Endometrium (tissue), 2 donors: ENCODE data around the gene VSIR.

Experiments used
- FAIRE-seq: peaks from 2 replicates; lab custom pipeline; 2012; peaks lifted over from hg19 to GRCh38; lab: Jason Lieb, UNC
- donor health status: control.
- donor health status: control.

Gene VSIR

GRCh38 chr10:71806704-71807556 lies 33.6 kb upstream of the VSIR start:
- FAIRE-seq: no peak

- no peak for FAIRE-seq
Observed at GRCh38 chr10:71805776-71806703, 32.7 kb upstream of the VSIR start.

GRCh38 chr10:71804077-71804476 lies 30.8 kb upstream of the VSIR start:
- no peak for FAIRE-seq

GRCh38 chr10:71802715-71803488 lies 29.6 kb upstream of the VSIR start:
- FAIRE-seq: no peak

GRCh38 chr10:71802235-71802634 lies 28.9 kb upstream of the VSIR start:
- FAIRE-seq: no peak

- no peak for FAIRE-seq
Observed at GRCh38 chr10:71801361-71801760, 28.0 kb upstream of the VSIR start.

- no peak for FAIRE-seq
Observed at GRCh38 chr10:71799608-71800453, 26.5 kb upstream of the VSIR start.

GRCh38 chr10:71799112-71799511 lies 25.8 kb upstream of the VSIR start:
- FAIRE-seq: no peak

GRCh38 chr10:71798308-71798624 lies 24.9 kb upstream of the VSIR start:
- no peak for FAIRE-seq

GRCh38 chr10:71797533-71798307 lies 24.4 kb upstream of the VSIR start:
- no peak for FAIRE-seq

- no peak for FAIRE-seq
Observed at GRCh38 chr10:71796749-71797405, 23.6 kb upstream of the VSIR start.

- no peak for FAIRE-seq
Observed at GRCh38 chr10:71795248-71795647, 21.9 kb upstream of the VSIR start.

- FAIRE-seq: no peak
Observed at GRCh38 chr10:71790749-71791440, 17.6 kb upstream of the VSIR start.

- no peak for FAIRE-seq
Observed at GRCh38 chr10:71789871-71790270, 16.6 kb upstream of the VSIR start.

- no peak for FAIRE-seq
Observed at GRCh38 chr10:71788954-71789353, 15.6 kb upstream of the VSIR start.

- FAIRE-seq: no peak
Observed at GRCh38 chr10:71784679-71785272, 11.5 kb upstream of the VSIR start.

GRCh38 chr10:71783917-71784678 lies 10.8 kb upstream of the VSIR start:
- FAIRE-seq: no peak

GRCh38 chr10:71782917-71783490 lies 9.7 kb upstream of the VSIR start:
- FAIRE-seq: no peak
